TTC549 (cell line): ENCODE measurements around the gene DOCK1.

Experiments
- FAIRE-seq: peaks from 2 replicates; lab custom pipeline; 2012; peaks lifted over from hg19 to GRCh38; lab: Jason Lieb, UNC

DOCK1 gene

GRCh38 chr10:127472976-127473375, 567.7 kb downstream of the DOCK1 start:
- no peak for FAIRE-seq

- no peak for FAIRE-seq
These were observed 569.3 kb downstream of the DOCK1 start for GRCh38 chr10:127474501-127474900.

DNA sequence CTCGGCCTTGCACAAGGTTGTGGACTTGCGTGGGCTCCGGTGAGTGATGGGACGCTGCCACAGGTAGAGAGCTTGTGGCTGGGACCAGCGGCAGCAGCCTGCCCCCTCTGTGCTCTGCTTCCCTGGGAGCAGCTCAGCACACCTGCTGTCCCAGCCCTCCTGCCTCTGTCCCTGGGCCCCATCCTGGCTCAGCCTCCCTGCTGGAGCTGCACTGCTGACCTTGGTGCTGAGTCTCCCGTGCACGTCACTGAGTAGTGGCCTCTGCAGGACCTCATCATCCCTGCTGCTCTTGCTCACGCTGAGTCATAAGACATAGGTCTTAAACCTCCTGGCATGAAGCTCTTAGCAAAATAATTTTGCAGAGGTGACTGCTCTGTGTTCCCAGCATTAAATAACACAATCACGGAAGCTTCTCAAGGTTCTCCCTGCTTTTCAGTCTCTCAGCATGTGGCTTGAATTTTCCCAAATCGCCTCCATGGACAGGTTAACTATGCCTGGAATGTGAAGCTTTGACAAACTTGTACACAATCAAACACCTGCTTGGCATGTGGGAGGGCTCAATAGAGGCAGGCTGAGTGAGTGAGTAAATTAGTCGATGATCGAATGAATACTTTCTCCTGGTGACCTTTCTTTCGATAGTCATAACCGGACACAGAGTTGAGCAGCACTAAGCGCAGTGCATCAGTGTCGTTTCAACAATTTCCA, 580.1 kb downstream of the DOCK1 start:
- no peak for FAIRE-seq

GRCh38 chr10:127486355-127486754, 581.1 kb downstream of the DOCK1 start:
- FAIRE-seq: no peak

DNA sequence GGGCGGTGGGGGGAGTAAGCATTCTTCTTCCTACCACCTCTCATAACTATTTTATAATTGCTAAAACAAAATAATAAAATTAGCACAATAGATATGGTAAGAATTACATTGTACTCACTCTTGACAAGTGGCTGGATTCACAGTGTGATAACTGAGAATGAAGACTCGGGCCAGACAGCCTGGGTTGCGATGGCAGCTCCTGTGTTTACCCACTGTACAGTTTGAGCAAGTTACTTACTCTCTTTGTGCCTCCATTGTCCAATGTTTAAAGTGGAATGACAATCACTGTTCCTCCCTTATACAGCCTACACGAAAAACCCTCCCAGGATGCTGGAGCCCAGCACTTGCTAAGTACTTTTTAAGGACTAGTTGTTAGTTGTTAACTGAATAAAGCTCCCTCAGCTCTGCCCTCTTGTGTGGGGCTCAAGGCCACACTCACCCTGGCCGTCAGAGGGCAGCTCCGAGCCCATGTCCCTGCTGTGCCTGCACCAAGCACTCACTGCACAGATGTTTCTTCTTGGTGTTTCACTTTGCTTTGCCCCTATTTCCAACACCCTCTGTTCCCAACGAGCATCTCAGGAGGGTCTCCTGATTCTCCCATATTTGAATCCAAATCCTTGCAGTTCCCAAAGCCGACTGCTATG, 587.5 kb downstream of the DOCK1 start:
- FAIRE-seq: no peak

- FAIRE-seq: no peak
These were observed 590.8 kb downstream of the DOCK1 start for GRCh38 chr10:127496035-127496434.

- no peak for FAIRE-seq
These were observed 592.5 kb downstream of the DOCK1 start for GRCh38 chr10:127497685-127498084.

DNA sequence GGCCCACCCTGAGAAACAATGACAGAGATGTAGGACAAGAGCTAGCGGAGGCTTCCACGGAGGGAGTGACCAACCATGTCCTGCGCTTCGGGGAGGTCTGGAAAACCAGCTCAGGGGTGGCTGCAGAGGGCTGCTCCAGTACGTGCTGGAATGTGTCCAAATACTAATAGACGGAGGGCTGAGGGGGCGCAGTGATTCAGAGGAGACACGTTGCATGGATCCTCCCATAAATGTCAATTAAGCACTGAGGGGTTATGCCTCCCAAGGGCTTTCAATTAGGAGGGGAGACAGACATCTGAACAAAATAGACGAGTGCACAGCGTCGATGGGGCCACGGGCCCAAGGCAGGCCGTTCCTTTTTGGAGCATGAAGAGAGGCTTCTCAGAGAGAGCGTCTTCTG, 592.9 kb downstream of the DOCK1 start:
- FAIRE-seq: no peak

- FAIRE-seq: no peak
These were observed 594.9 kb downstream of the DOCK1 start for GRCh38 chr10:127500127-127500526.
